GM23338 (cell line): ENCODE data around the gene OGG1. TPM values are rescaled to one million over a fixed set of nuclear protein-coding genes. Genes with fewer than 3 reads are reported as not detected.

Source experiments
- ATAC-seq: fragments of 200-7000 bp; cut with Tn5 transposase; 3 replicates; pipeline ENCODE4 v1.9.1; 2020
- DNase-seq: peaks from one replicate; pipeline ENCODE4 v3.0.0-alpha.2; 2015; ENCODE audit warnings: low spot score
- H2AFZ ChIP-seq: fragments of 200-600 bp; sonication (generic); 2 replicates; pipeline ENCODE4 v1.8.0; 2016; ENCODE audit warnings: antibody characterized with exemption, mild to moderate bottlenecking, moderate library complexity
- H3F3A ChIP-seq: fragments of 200-600 bp; sonication (generic); replicated peaks from 2 replicates; pipeline ENCODE4 v1.8.0; 2017; ENCODE audit warnings: antibody characterized with exemption, mixed run types, low read depth
- H3K27ac ChIP-seq: fragments of 200-600 bp; sonication (generic); 2 replicates; pipeline ENCODE4 v1.6.1; 2016; ENCODE audit warnings: low read depth
- H3K27me3 ChIP-seq: fragments of 200-600 bp; sonication (generic); 2 replicates; pipeline ENCODE4 v1.8.0; 2016; ENCODE audit warnings: mild to moderate bottlenecking, mixed run types, moderate library complexity; ENCODE audit not compliant: insufficient read depth
- H3K36me3 ChIP-seq: fragments of 200-600 bp; sonication (generic); 2 replicates; pipeline ENCODE4 v1.8.0; 2016; ENCODE audit warnings: mild to moderate bottlenecking; ENCODE audit not compliant: insufficient read depth
- H3K4me1 ChIP-seq: fragments of 200-600 bp; sonication (generic); 2 replicates; pipeline ENCODE4 v1.8.0; 2016; ENCODE audit warnings: mild to moderate bottlenecking, moderate library complexity; ENCODE audit not compliant: insufficient read depth
- H3K4me2 ChIP-seq: fragments of 200-600 bp; sonication (generic); 2 replicates; pipeline ENCODE4 v1.7.1; 2017; ENCODE audit warnings: mixed run types
- H3K4me3 ChIP-seq: fragments of 200-600 bp; sonication (generic); 2 replicates; pipeline ENCODE4 v1.6.1; 2016; ENCODE audit warnings: mixed run types
- H3K79me2 ChIP-seq: fragments of 200-600 bp; sonication (generic); replicated peaks from 2 replicates; pipeline ENCODE4 v1.8.0; 2017; ENCODE audit warnings: mild to moderate bottlenecking; ENCODE audit not compliant: insufficient read depth
- H3K9me2 ChIP-seq: fragments of 200-600 bp; sonication (generic); 2 replicates; pipeline ENCODE4 v1.8.0; 2017; ENCODE audit not compliant: insufficient read depth
- H4K20me1 ChIP-seq: fragments of 200-600 bp; sonication (generic); replicated peaks from 2 replicates; pipeline ENCODE4 v1.8.0; 2017; ENCODE audit warnings: mild to moderate bottlenecking; ENCODE audit not compliant: insufficient read depth
- H3K27ac Mint-ChIP-seq: 2 replicates; pipeline ENCODE4 v1.8.0; 2020; ENCODE audit warnings: inconsistent platforms, mild to moderate bottlenecking, moderate library complexity, mixed read lengths
- H3K27me3 Mint-ChIP-seq: 3 replicates; pipeline ENCODE4 v1.8.0; 2022; ENCODE audit warnings: low read depth, mild to moderate bottlenecking, moderate library complexity, mixed read lengths, inconsistent platforms; ENCODE audit not compliant: insufficient read depth, poor library complexity
- H3K36me3 Mint-ChIP-seq: 3 replicates; pipeline ENCODE4 v1.8.0; 2021; ENCODE audit warnings: low read depth, mild to moderate bottlenecking, inconsistent platforms, moderate library complexity, mixed read lengths
- H3K4me1 Mint-ChIP-seq: 3 replicates; pipeline ENCODE4 v1.8.0; 2020; ENCODE audit warnings: mild to moderate bottlenecking, inconsistent platforms, mixed read lengths
- H3K4me3 Mint-ChIP-seq: 3 replicates; pipeline ENCODE4 v1.8.0; 2021; ENCODE audit warnings: moderate library complexity, mild to moderate bottlenecking, inconsistent platforms, mixed read lengths
- H3K9me3 Mint-ChIP-seq: 3 replicates; pipeline ENCODE4 v1.8.0; 2020; ENCODE audit warnings: moderate library complexity, mild to moderate bottlenecking, inconsistent platforms, mixed read lengths
- CREB1 ChIP-seq: fragments of 250-450 bp; sonication (Bioruptor Pico); IDR thresholded peaks from 2 replicates; pipeline ENCODE4 v1.5.0; 2020; ENCODE audit warnings: low read depth, mild to moderate bottlenecking, moderate library complexity
- CTCF ChIP-seq, 2 experiments: fragments of 200-600 bp in 1 of 2; sonication (generic) in 1 of 2; conservative IDR thresholded peaks; 2 replicates each; pipeline versions ENCODE4 v1.5.1 to v1.6.1; 2016 to 2017; ENCODE audit warnings: antibody characterized with exemption in 2 of 2, low read depth in 2 of 2, mild to moderate bottlenecking in 2 of 2, moderate library complexity in 1 of 2
- ETS1 ChIP-seq: IDR thresholded peaks from 2 replicates; pipeline ENCODE4 v1.6.1; 2016; ENCODE audit warnings: antibody characterized with exemption
- REST ChIP-seq: IDR thresholded peaks from one replicate; pipeline ENCODE4 v1.6.1; 2018; ENCODE audit warnings: antibody characterized with exemption; ENCODE audit not compliant: unreplicated experiment
- STAT1 ChIP-seq: IDR thresholded peaks from one replicate; pipeline ENCODE4 v1.6.1; 2016; ENCODE audit warnings: antibody characterized with exemption; ENCODE audit not compliant: unreplicated experiment
- ZNF114 ChIP-seq: fragments of 250-450 bp; sonication (Bioruptor Pico); IDR thresholded peaks from 2 replicates; pipeline ENCODE4 v1.5.0; 2020; ENCODE audit warnings: mild to moderate bottlenecking, moderate library complexity
- ZNF462 ChIP-seq: fragments of 250-450 bp; sonication (Bioruptor Pico); IDR thresholded peaks from 2 replicates; pipeline ENCODE4 v1.5.0; 2020; ENCODE audit warnings: mild to moderate bottlenecking, moderate library complexity
- polyA plus RNA-seq: library from polyadenylated mRNA; unstranded; fragments of >200 nt; fragmentation: Nextera tagmentation; extraction: Ambion mirVana; gene quantifications from 2 replicates; pipeline ENCODE4 v1.2.1, GENCODE V29; 2016
- total RNA-seq: library from RNA; depleted of rRNA; stranded (reverse); fragments of >200 nt; shearing (Covaris generic); gene quantifications from 2 replicates; pipeline ENCODE4 v1.2.3, GENCODE V29; 2014

The OGG1 gene
- total and polyA plus RNA-seq, 2 experiments from 2014 or later = 20.6 to 27.6 TPM

- H3K9me3 Mint-ChIP-seq = no peaks in the 10 kb centered on the region
- Histone ChIP-seq H3K27ac (peak overlapping the region; percentile 26; the same call in 1 of the 2 replicates), H3K4me3 (no peak overlapping the region; the same call in 1 of the 2 replicates), H3K9me2 (0 out of 2 replicates have a peak, but pooled peaks cover 3% of the 10 kb centered on the region), H4K20me1 (peaks cover 2% of the 10 kb centered on the region; the same call in 1 of the 2 replicates), H3K4me1 (peaks cover 6% of the 10 kb centered on the region), H3K36me3 (peaks cover 22% of the 10 kb centered on the region), H3K27me3 (no peaks in the 10 kb centered on the region), H3F3A (peaks cover 15% of the 10 kb centered on the region; the same call in 1 of the 2 replicates), H3K79me2 (peaks cover 40% of the 10 kb centered on the region), H3K4me2 (peak overlapping the region; percentile 99; the same call in 1 of the 2 replicates), H2AFZ (no peak overlapping the region)
- H3K27ac Mint-ChIP-seq = peak overlapping the region; percentile 5
- TF ChIP-seq STAT1 (no peak), ZNF462 (CRISPR knock-in tag) (no peak), ETS1 (no peak), CTCF (conservative IDR thresholded peaks at IDR 0.05; ENCODE audit: low read depth in 2 of 2) (no peak), ZNF114 (CRISPR knock-in tag) (no peak), REST (no peak), CREB1 (CRISPR knock-in tag) (no peak)
- peaks cover 12% of the 10 kb centered on the region for H3K27me3 Mint-ChIP-seq
- ATAC-seq (no peak), DNase-seq (no peak)
- peak overlapping the region; percentile 97 for H3K4me3 Mint-ChIP-seq
- H3K36me3 Mint-ChIP-seq = peaks cover 55% of the 10 kb centered on the region
- peaks cover 14% of the 10 kb centered on the region for H3K4me1 Mint-ChIP-seq
These were observed 44.6 kb downstream of the OGG1 start for GRCh38 chr3:9794400-9794799.
